GM18508 (cell line): ENCODE measurements around the gene AGAP2.
A peak's percentile ranks its signal among the peaks of the same experiment; 100 is the strongest.

Source experiments
- ATAC-seq: cut with Tn5 transposase; IDR thresholded peaks from one replicate; pipeline ENCODE4 v1.9.1; 2021; ENCODE audit warnings: moderate number of reproducible peaks; ENCODE audit not compliant: insufficient read depth, unreplicated experiment

AGAP2 gene

DNA sequence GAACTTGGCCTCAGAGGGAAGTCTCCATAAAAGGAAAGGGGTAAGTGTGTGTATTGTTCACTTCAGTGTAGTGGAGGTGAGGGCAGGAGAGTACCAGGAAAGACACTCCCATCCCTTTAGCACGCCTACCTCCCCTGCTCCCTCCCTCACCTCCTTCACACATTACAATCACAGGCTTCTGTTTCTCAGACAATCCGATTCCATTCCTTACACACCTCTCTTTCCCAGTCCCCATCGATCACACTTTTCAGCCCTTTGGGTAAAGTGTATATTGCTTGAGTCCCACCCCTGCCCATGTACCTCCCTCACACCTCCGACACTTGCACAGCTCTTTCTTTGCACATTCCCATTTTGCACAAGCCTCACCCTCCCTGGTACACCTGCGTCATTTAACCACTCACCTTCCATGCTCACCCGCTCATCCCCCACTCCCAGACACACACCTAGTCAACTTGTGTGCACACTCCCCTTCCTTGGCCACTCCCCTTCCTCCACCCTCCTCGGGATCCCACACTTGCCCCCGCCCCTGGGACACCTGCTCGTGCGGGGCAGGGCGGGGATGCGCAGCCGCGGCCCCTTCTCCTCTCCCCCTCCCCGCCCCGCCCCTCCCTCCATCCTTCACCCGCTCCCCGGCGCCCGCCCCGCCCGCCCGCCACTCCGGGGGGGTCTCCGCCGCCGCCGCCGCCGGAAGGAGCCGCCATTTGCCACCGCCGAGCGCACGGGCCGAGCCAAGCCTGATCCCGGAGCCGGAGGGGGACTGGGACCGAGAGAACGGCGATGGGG lies 16.1 kb upstream of the AGAP2 start, which contains the start of gene MARCHF9:
Gene MARCHF9, plus strand, starts transcription at position 693 of the 783 bp plus-strand sequence. CDS start 426 bp downstream, outside the sequence.
- no peak for ATAC-seq

GRCh38 chr12:57753756-57754337 lies 15.3 kb upstream of the AGAP2 start:
- no peak for ATAC-seq

DNA sequence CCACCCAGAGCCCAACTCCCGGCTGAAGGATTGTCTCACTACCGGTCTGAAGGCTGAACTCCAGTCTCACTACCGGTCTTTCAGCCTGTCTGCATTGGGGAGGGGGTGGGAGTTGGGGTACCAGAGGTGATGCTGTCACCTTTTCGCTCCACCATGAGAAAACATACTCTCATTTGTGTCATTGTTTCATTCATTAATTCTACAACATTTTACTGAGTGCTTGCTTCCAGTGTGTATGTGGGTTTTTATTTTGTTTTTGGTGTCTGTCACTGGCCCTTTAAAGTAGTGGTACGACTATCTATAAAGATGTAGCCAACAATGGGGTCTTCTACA lies 14.1 kb upstream of the AGAP2 start:
- no peak for ATAC-seq

DNA sequence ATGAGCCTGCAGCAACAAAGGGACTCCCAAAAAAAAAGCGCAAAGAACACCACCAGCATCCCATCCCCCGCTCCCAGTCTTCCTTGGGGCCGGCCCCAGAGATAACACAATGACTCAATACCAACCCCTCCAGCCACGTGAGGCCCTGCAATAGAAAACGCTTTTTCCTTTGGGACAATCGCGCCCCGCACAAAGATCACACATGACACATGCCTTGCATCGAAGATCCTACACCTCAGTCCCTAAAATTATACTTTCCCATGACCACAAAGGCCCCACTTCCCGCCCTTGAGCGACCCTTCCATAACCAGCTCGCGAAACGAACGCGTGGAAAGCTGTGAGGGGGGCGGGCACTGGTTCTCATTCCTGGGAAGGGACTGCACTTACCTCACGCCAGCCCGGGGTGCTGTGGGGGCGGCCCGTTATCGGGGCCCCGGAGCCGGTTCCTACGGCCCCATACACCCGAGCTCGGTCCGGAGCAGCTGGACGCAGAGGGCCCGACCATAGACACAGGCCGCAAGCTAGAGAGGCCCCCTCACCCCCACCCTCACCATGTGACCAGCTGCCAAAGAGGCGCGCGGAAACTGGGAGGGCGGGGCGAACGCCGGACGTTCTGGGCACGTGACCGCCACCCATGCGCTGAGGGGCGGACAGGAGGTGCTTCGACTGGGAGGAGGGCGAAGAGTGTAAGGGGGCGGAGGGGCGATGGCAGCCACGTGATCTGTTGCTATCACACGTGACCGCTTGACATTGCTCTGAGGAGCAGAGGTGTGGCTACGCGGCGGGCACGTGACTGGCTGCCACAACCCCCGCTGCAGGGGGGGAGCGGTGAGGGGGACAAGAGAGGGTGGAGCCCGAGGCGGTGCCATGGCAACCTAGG lies 13.5 kb upstream of the AGAP2 start, which contains the start of gene CDK4:
Gene CDK4, minus strand, starts transcription at position 523 of the 880 bp plus-strand sequence. CDS start 593 bp downstream, outside the sequence.
- ATAC-seq = peak; percentile 48

DNA sequence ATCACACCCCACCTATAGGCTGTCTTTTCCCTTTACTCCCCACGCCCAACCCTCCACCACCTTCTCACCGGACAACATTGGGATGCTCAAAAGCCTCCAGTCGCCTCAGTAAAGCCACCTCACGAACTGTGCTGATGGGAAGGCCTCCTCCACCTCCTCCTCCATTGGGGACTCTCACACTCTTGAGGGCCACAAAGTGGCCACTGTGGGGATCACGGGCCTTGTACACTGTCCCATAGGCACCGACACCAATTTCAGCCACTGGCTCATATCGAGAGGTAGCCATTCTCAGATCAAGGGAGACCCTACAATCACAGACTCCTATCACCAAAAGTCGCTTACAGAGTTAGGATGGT lies 12.9 kb upstream of the AGAP2 start:
- no peak for ATAC-seq

GRCh38 chr12:57750561-57751431 lies 12.3 kb upstream of the AGAP2 start:
- ATAC-seq = no peak

DNA sequence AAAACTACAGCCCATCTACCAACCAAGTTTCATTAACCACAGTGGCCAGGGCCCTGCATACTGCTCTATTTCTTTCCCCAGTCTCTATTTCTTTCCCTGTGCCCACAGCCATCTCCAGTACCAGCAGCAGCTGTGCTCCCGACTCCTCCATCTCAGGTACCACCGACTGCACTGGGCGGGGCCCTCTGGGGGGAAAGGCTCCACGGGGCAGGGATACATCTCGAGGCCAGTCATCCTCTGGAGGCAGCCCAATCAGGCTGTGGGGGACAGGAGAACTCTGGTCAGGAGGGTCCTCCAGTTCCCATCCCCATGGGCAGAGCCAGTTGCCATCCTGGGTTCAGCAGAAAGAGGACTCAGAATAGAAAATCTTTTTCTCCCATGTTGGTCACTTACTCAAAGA lies 10.5 kb upstream of the AGAP2 start:
- no peak for ATAC-seq

GRCh38 chr12:57746025-57746424 lies 7.5 kb upstream of the AGAP2 start:
- no peak for ATAC-seq

DNA sequence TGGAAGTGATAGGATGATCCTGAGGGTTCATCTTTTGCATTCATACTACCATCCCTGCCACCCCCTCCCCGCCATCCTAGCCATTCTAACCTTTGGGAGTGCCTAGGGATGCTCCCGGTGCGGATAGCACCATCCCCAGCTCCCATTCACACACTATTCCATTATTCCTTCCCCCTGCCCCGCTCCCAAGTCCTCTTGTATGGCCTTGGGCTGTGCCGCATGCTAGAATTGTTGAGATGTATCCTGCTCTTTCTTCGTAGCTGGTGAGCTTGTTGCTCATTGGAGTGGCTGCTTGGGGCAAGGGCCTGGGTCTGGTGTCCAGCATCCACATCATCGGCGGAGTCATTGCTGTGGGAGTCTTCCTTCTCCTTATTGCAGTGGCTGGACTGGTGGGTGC lies 6.9 kb upstream of the AGAP2 start:
- no peak for ATAC-seq

DNA sequence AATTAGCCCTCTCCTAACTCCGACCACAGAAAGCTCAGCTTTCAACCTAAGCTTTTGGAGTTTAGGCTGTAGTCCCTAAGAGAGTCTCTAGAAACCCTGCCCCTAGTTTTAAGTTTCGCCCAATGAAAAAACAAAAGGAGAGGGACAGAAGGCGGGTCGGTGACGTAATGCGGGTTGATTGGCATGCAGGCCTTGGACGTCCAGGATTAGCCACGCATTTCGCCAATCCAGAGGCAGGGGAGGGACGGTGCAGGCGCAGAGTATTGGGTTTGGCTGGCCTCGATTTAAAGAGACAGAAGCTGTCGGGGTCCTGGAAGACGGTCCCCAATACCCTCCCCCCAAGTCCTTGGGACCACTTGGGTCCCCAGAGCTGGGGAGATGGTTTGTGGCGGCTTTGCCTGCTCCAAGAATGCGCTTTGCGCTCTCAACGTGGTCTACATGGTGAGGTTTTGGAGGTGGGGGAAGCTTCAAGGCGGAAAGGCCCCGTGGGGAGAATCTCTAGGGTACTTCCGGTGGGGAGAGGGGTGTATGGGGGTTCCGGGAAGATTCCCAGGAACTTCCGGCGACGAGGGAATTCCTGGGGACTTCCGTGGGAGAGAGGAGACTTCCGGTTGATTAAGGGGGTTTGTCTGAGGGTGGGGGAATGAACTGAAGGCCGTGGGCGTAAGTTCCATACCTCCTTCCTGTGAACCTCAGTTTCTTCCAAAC lies 6.4 kb upstream of the AGAP2 start, which contains the start of gene TSPAN31:
Gene TSPAN31, plus strand, starts transcription at position 263 of the 708 bp plus-strand sequence. Its CDS starts 116 bp downstream, at position 379.
- ATAC-seq = peak; percentile 56

GRCh38 chr12:57744194-57744776 lies 5.7 kb upstream of the AGAP2 start:
- peak; percentile 8 for ATAC-seq

- ATAC-seq = no peak
These were observed 5.2 kb upstream of the AGAP2 start for GRCh38 chr12:57743769-57744168.

- peak; percentile 31 for ATAC-seq
These were observed 3.5 kb upstream of the AGAP2 start for GRCh38 chr12:57741844-57742738.

GRCh38 chr12:57741413-57741789 lies 2.9 kb upstream of the AGAP2 start:
- ATAC-seq = no peak

DNA sequence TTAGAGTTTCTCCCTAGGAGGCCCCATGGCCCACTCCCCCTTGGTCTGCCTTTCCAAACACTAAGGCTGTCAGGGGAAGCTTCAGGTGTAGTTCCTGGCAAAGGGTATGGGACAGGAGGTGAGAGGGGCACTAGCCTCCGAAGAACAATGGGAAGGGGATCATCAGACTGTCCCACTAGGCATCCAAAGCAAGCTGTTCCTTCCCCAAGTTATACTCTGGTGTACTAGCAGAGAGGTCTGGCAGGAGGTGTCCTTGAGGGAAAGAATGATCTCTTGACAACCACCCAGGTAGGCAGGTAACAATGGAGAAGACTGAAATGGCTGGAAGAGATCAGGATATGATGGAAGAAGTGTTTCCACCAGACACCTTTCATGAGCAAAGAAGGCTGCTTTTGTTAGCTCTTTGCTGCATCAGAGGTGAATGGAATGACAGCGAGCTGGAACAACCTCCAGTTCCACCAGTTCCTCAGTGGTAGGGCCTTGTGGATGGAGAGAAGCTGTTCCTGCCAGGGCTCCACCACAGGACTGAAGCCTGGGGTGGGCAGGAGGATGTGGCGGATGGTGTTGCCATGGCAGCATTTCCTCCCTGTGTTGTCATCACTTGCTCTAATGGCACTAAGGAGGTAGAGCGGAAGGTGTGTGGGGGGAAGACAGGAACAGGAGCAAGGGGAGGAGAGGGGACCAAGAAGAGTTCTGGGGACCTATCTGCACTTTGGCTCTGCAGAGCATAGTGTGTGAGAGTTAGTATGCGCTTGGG lies 2.3 kb upstream of the AGAP2 start:
- no peak for ATAC-seq

DNA sequence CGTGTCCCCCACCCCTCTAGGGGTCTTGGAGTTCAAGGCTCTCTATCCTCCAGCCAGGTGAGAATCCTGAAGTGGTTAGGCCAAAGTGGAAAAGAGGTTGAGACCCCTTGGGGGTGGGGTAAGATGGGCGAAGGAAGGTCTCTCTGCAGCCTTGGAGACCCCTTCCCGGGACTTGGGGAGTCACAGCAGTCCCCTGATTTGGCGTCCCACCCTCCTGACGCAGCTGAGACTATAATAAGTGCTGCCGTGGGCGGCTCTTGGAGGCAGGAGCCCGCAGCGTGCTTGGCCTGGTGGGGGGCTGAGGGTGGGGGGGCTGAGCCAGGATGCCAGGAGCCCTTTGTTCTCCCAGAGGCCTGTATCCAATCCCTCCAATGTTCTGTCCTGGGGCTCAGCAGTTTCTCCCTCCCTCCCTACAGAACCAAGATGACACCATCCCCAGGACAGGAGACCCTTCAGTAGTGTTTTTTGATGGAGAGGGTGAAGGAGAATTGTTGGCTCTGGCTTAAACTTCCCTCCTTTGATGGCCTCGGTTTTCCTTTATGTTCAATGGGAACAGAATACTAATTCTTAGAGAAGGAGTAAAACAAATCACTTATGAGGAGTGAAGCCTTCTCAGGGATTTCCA lies 1.5 kb upstream of the AGAP2 start:
- ATAC-seq = no peak

GRCh38 chr12:57739387-57739786 lies 845 bp upstream of the AGAP2 start:
- no peak for ATAC-seq
